ENCODE measurements around the gene ACACB.

GRCh38 chr12:109120095-109120494, 3.7 kb downstream of the ACACB start:
- TF ChIP-seq EZH2 (IDR thresholded peaks at IDR 0.05), result no peak
- TF ChIP-seq POLR2AphosphoS5 (IDR thresholded peaks at IDR 0.05; ENCODE audit: borderline replicate concordance, low read depth, low read length), result no peak
- no peak for TF ChIP-seq FOXP2 (optimal IDR thresholded peaks at IDR 0.05; ENCODE audit: control extremely low read depth, extremely low read length, insufficient read depth)
